Measurements from ENCODE around the gene TMEM167A.

TMEM167A gene

GRCh38 chr5:83076742-83077661 lies at the start of gene TMEM167A, which contains the start of gene XRCC4:
TSS of gene TMEM167A (minus strand) at chr5:83077394. CDS start at chr5:83077323, 71 bp downstream.
TSS of gene XRCC4 (plus strand) at chr5:83077547. CDS start at chr5:83104920, 27,373 bp downstream.
- peak; percentile 85 to 93 (median 89) for DNase-seq (ENCODE audit: low read depth in 3 of 3)

- no peak for DNase-seq (ENCODE audit: low read depth in 3 of 3)
Observed at GRCh38 chr5:83126501-83126900, 49.3 kb upstream of the TMEM167A start.

GRCh38 chr5:83125560-83125959 lies 48.4 kb upstream of the TMEM167A start:
- DNase-seq (ENCODE audit: low read depth in 3 of 3) = no peak

- DNase-seq (ENCODE audit: low read depth in 3 of 3) = no peak
Observed at GRCh38 chr5:83124593-83124992, 47.4 kb upstream of the TMEM167A start.

- no peak for DNase-seq (ENCODE audit: low read depth in 3 of 3)
Observed at GRCh38 chr5:83118976-83119375, 41.8 kb upstream of the TMEM167A start.

GRCh38 chr5:83118471-83118870 lies 41.3 kb upstream of the TMEM167A start:
- no peak for DNase-seq (ENCODE audit: low read depth in 3 of 3)

GRCh38 chr5:83115816-83116215 lies 38.6 kb upstream of the TMEM167A start:
- no peak for DNase-seq (ENCODE audit: low read depth in 3 of 3)

- DNase-seq (ENCODE audit: low read depth in 3 of 3) = no peak
Observed at GRCh38 chr5:83109380-83109779, 32.2 kb upstream of the TMEM167A start.

GRCh38 chr5:83107692-83108420 lies 30.7 kb upstream of the TMEM167A start:
- no peak for DNase-seq (ENCODE audit: low read depth in 3 of 3)

- DNase-seq (ENCODE audit: low read depth in 3 of 3) = no peak
Observed at GRCh38 chr5:83104021-83104420, 26.8 kb upstream of the TMEM167A start.

- no peak for DNase-seq (ENCODE audit: low read depth in 3 of 3)
Observed at GRCh38 chr5:83102364-83102980, 25.3 kb upstream of the TMEM167A start.

GRCh38 chr5:83101514-83101913 lies 24.3 kb upstream of the TMEM167A start:
- DNase-seq (ENCODE audit: low read depth in 3 of 3) = no peak

GRCh38 chr5:83099445-83099844 lies 22.3 kb upstream of the TMEM167A start:
- DNase-seq (ENCODE audit: low read depth in 3 of 3) = no peak

GRCh38 chr5:83099001-83099400 lies 21.8 kb upstream of the TMEM167A start:
- DNase-seq (ENCODE audit: low read depth in 3 of 3) = no peak

GRCh38 chr5:83097689-83098231 lies 20.6 kb upstream of the TMEM167A start:
- DNase-seq (ENCODE audit: low read depth in 3 of 3) = no peak

- DNase-seq (ENCODE audit: low read depth in 3 of 3) = no peak
Observed at GRCh38 chr5:83096660-83097339, 19.6 kb upstream of the TMEM167A start.

GRCh38 chr5:83095957-83096539 lies 18.9 kb upstream of the TMEM167A start:
- DNase-seq (ENCODE audit: low read depth in 3 of 3) = no peak

GRCh38 chr5:83095163-83095956 lies 18.2 kb upstream of the TMEM167A start:
- no peak for DNase-seq (ENCODE audit: low read depth in 3 of 3)

GRCh38 chr5:83093692-83094091 lies 16.5 kb upstream of the TMEM167A start:
- no peak for DNase-seq (ENCODE audit: low read depth in 3 of 3)

GRCh38 chr5:83092619-83093018 lies 15.4 kb upstream of the TMEM167A start:
- DNase-seq (ENCODE audit: low read depth in 3 of 3) = no peak
